ENCODE measurements around the gene MYO18A. TPM values are rescaled to one million over a fixed set of nuclear protein-coding genes. Genes with fewer than 3 reads are reported as not detected.
A peak's percentile ranks its signal among the peaks of the same experiment; 100 is the strongest.
"Not testable (repeated sequence)": the region's sequence is repeated elsewhere in the genome, so short reads cannot be mapped to it uniquely, and the experiment has no call there.

The MYO18A gene, protein sequence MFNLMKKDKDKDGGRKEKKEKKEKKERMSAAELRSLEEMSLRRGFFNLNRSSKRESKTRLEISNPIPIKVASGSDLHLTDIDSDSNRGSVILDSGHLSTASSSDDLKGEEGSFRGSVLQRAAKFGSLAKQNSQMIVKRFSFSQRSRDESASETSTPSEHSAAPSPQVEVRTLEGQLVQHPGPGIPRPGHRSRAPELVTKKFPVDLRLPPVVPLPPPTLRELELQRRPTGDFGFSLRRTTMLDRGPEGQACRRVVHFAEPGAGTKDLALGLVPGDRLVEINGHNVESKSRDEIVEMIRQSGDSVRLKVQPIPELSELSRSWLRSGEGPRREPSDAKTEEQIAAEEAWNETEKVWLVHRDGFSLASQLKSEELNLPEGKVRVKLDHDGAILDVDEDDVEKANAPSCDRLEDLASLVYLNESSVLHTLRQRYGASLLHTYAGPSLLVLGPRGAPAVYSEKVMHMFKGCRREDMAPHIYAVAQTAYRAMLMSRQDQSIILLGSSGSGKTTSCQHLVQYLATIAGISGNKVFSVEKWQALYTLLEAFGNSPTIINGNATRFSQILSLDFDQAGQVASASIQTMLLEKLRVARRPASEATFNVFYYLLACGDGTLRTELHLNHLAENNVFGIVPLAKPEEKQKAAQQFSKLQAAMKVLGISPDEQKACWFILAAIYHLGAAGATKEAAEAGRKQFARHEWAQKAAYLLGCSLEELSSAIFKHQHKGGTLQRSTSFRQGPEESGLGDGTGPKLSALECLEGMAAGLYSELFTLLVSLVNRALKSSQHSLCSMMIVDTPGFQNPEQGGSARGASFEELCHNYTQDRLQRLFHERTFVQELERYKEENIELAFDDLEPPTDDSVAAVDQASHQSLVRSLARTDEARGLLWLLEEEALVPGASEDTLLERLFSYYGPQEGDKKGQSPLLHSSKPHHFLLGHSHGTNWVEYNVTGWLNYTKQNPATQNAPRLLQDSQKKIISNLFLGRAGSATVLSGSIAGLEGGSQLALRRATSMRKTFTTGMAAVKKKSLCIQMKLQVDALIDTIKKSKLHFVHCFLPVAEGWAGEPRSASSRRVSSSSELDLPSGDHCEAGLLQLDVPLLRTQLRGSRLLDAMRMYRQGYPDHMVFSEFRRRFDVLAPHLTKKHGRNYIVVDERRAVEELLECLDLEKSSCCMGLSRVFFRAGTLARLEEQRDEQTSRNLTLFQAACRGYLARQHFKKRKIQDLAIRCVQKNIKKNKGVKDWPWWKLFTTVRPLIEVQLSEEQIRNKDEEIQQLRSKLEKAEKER (N-terminal part only)
- 100 to 1,000 TPM in 11 of 12 donors, not detected in 1; 125 to 328 (median 222) TPM for polyA plus RNA-seq (ENCODE audit: insufficient read length in 12 of 12)
- long read RNA-seq, donor 1, partial matches to known transcripts = 5 of 5 reads
- long read RNA-seq, donor 1, other reads (novel, unspliced or antisense) = 0 of 5 reads
- long read RNA-seq, donor 2, partial matches to known transcripts = 8 of 8 reads
- long read RNA-seq, donor 2, other reads (novel, unspliced or antisense) = 0 of 8 reads
- long read RNA-seq, donor 3, partial matches to known transcripts = 5 of 5 reads
- long read RNA-seq, donor 3, other reads (novel, unspliced or antisense) = 0 of 5 reads
- long read RNA-seq, donor 4, partial matches to known transcripts = 9 of 9 reads
- long read RNA-seq, donor 4, other reads (novel, unspliced or antisense) = 0 of 9 reads
- long read RNA-seq, donor 5, partial matches to known transcripts = 10 of 10 reads
- long read RNA-seq, donor 5, other reads (novel, unspliced or antisense) = 0 of 10 reads
- long read RNA-seq, donor 6, partial matches to known transcripts = 8 of 8 reads
- long read RNA-seq, donor 6, other reads (novel, unspliced or antisense) = 0 of 8 reads
- long read RNA-seq, donor 7 = 0 reads
- long read RNA-seq, donor 8, partial matches to known transcripts = 11 of 12 reads
- long read RNA-seq, donor 8, other reads (novel, unspliced or antisense) = 0 of 12 reads
- long read RNA-seq, donor 9 = 0 reads
- long read RNA-seq, donor 10, partial matches to known transcripts = 14 of 14 reads
- long read RNA-seq, donor 10, other reads (novel, unspliced or antisense) = 0 of 14 reads
- long read RNA-seq, donor 11, partial matches to known transcripts = 15 of 15 reads
- long read RNA-seq, donor 11, other reads (novel, unspliced or antisense) = 0 of 15 reads

DNA sequence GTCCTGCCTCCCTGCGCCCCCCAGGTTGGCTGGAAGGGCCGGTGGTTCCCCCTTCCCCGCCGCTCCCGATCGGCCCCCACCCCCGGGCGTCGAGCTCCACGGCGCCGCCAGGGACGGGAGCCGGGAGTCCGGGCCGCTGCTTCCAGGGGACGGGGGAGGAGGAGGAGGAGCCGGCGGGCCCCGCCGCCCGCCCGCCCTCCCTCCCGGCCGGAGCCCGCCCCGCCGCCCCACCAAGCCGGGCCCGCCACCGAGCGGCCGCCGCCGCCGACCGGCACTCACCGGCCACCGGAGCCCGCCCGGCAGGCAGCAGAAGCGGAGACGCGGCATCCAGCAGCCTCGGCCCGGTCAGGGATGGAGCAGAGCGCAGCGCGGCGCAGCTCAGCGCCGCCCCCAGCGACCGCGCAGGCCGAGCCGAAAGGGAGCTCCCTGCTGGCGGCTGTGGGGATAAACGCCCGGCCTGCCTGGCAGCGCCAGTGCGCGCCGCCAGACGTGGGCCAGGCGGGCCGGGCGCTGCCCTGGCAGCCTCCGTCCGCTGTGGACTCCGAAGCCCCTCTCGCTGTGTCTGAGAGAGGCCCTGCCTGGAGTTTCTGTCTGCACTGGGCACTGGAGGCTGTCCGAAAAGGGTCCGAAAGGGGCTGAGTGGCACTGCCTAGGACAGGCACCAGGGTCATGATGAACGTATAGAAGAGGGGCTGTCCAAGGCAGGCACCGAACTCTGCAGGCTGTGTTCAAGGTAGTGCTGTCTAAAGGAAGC, at the start of gene MYO18A:
Gene MYO18A (minus strand): TSS at position 365 of the 754 bp plus-strand sequence. CDS start 13,458 bp downstream, outside the sequence.
- peak; percentile 76 for DNase-seq

DNA sequence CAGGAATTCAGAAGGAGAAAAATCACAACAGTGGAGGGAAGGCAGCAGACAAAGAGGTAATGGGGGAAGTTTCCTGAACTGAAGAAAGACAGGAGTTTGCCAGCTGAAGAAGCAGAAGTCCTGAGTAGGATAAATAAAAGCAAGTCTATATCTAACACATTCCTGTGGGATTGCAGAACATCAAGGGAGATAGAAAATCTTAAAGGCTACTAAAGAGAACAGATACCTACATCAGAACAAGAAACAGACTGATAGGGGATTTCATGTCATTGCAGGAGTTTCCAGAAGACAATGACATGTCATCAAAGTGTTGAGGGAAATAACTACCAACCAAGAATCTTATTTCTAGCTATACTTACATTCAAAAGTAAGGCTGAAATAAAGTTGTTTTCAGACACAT, 45.2 kb upstream of the MYO18A start:
- DNase-seq = no peak

DNA sequence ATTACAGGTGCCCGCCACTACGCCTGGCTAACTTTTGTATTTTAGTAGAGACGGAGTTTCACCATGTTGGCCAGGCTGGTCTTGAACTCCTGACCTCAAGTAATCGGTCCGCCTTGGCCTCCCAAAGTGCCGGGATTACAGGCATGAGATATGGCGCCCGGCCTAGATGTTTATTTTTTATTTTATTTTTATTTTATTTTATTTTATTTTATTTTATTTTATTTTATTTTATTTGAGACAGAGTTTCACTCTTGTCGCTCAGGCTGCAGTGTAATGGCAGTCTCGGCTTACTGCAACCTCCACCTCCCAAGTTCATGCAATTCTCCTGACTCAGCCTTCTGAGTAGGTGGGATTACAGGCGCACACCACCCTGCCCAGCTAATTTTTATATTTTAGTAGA, 41.1 kb upstream of the MYO18A start:
- DNase-seq = not testable (repeated sequence)

DNA sequence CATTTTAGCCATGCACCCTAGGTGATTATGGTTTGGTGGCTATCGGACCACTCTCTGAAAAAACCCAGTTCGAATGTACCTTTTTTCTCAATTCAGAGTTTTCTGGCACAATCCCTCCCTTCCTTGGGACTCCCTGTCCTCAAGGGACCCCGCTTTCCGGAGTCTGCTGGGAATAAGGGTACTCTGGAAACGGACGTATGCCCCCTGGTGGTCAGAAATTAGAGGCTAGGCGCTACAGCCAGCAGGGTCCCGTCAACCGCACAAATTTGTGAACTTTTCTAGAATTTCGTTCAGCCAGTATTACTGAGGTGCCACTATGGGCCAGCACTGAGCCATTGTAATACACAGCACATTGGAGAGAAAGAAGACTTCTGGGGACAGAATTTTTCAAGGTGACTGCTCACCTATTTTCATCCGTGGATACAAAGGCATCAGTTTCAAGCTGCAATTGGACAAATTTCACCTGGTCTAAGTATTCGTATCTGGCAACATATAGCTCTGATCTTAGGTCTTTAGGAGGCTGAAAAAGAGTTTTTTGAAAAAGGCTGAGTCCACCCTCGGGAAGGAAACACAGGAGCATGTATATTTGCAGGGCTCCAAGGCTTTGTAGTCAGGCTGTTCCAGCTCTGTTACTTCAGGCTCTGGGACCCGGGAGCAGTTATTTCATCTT, 39.3 kb upstream of the MYO18A start:
- DNase-seq = peak; percentile 78

DNA sequence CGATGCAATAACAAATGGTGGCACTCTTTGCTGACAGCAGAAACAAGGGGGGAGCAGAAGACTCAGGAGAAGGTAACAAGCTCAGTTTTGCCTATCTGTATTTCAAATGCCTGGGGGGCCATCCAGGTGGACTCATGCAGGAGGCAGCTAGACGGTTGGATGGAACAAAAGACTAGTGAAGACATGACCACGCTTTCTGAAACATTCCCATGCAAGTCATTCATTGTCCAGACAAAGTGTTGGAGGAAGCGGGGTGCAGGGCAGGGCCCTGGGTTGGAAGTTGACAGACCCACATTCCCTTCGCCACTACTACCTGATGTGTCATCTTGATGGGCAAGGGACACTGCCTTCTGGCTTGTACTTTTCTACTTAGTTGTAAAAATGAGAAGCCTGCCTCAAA, 36.7 kb upstream of the MYO18A start:
- no peak for DNase-seq

DNA sequence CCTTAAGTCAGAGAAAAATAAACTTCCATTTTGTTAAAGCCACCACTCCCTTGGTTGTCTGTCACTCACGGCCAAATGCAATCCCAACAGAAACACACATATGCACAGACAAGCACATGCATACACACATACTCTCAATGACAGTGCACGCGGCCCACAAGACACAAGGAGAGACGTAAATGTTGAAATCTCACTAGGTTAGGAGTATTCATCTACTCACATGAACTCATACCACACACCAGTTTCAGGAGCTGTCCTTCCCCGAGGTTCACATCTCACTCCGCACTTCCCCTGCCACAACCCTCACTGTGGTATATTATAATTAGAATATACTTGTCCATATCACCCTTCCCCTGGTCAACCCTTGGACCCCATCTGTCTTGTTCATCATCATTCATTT, 36.0 kb upstream of the MYO18A start:
- no peak for DNase-seq

DNA sequence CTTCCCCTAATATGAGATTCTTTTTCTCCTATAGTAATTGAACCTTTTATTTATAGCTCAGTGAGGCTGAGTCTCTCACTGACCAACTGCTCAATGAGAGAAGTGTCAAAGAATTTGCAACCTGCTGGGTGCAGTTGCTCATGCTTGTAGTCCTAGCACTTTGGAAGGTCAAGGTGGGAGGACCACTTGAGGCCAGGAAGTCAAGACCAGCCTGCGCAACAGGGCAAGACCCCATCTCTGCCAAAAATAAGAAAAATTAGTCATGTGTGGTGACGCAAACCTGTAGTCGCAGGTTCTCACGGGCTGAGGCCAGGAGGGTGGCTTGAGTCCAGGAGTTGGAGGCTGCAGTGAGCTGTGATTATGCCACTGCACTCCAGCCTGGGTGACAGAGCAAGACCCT, 35.5 kb upstream of the MYO18A start:
- DNase-seq = no peak

DNA sequence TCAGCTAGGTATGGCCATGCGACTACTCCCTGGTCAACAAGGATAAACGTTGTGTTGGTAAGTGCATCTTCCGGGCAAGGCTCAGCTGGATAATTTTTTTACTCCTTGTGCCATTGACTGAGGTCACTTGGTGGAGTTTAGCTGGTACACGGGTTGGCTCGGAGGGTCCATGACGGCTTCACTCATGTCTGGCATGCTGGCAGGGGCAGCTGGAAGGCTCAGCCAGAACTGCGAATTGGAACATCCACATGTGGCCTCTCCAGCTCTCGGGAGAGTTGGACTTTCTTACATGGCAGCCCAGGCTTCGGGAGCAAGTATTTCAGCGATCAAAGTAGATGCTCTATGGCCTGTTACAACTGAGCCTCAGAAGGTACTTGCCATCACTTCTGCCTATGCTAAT, 35.0 kb upstream of the MYO18A start:
- no peak for DNase-seq

DNA sequence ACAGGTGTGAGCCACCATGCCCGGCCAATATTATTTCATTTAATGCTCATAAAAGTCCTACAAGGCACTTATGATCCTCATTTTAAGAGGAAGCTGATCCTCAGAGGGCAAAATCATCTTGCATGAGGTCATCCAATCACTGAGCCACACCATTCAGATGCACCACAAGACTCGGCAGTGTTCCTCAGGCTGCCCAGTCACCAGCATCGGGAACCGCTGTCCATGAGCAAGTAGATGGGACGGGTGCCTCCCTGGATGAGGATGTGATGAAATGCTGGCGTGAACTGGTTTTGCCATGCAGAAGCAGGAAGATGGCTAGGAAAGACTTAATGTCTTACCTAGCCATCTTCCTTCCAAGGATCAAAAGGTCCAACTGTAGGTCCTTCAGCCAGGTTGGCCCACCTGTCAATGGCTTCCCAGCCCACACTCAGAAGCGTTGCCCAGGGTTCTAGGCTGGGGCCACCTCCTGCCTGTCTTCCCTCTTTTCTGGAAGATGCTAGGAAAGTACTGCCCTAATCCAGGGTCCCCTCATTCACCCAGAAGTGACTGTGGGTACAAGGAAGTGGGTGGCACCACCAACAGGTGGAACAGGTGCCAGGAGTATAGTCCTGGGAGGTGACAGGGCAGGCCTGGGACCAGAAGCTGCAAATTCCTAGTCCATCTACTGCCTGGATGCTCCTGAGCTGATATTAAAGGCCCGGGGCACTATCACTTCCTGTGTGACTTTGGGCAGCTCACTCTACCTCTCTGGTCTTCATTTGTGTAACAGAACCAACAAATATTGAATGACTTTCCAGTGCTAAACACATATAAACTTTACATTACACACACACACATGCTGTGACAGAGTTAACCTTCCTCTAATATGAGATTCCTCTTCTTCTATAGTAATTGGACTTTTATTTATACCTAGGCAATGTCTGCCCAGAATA, 34.3 kb upstream of the MYO18A start:
- DNase-seq = no peak

DNA sequence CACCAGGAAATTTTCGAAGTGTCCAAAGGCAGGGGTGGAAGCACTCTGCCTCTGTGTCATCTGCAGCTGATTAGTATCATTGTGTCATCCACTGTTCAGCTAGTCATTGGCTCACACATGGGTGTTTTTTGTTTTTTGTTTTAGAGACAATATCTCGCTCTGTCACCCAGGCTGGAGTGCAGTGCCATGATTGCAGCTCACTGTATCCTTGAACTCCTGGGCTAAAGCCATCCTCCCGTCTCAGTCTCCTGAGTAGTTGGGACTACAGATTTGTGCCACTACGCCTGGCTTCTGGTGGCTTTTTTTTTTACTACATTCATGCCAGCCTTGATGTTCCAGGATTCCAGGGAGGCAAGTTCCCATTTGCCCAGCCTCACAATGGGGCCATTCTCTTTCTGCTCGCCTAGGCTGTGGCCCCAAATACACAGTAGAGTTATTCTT, 32.5 kb upstream of the MYO18A start:
- DNase-seq = no peak

DNA sequence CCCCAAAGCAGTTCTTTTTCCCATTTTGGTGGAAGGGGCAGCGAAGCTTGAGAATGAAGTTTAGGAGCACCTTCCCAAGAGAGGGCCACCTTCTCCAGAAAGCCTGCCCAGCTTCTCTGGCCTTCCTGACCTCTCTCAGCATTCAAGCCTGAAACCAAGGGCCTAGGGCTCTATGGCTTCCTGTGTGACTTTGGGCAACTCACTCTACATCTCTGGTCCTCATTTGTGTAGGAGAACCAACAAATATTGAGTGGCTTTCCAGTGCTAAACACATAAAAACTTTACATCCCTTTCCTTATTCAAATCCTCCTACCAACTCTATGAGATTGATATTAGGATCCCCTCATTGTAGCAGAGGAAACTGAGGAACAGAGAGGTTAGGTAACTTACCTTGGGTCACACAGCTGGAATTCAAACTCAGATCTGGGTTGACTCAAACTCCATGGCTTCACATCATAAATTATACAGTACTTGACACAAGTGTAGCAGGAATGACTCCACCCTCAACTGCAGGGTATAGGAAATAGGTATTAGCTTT, 32.0 kb upstream of the MYO18A start:
- DNase-seq = no peak

DNA sequence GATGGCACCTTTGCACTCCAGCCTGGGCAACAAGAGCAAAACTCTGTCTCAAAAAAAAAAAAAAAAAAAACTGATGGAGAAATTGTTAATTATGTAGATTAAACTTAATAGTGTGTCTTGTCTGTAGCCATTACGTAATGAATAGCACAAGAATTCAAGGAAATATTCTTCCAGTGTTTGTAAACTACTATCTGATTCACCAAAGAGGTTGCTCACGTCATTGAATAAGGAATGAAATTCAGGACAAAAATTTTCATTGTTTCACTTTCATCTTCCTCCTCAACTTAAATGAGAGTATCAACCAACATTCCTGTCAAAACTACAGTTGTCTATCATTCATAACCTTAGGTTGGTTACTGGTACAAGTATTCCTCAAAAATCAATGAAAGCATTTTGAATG, 30.7 kb upstream of the MYO18A start:
- DNase-seq = no peak

DNA sequence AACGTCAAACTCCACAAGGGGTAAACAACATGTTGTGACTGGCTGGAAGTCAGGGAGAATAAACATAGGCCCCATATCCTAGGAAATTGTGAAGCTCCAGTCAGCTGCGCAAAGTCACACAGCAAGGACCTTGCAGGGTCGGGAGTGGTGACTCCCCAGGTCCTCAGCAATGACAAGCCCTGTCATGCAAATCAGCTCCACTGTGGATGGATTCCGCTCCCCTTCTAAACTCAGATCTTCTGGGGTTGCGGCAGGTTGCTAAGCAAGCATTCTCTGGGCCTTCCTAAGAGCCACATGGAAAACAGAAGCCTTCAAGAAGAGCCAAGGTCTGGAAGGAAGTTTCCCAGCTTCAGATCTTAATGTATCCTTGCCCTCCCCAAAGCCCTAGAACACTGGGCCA, 28.9 kb upstream of the MYO18A start:
- no peak for DNase-seq

DNA sequence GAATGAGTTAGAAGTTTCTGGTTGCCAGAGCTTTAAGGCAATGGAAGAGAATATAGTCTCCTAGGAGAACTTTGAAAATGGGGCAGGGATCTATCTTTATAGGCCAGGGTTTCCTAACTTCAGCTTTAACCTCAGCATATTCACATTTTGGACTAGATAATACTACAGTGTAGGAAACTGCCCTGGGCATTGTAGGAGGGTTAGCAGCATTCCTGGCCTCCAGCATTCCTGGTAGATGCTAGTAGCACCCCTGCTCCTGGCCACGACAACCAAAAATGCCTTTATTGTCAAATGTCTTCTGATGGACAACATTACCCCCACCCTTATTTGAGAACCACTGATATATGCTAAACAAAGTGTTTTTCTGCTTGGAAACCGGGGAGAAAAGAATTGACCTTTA, 27.8 kb upstream of the MYO18A start:
- no peak for DNase-seq

DNA sequence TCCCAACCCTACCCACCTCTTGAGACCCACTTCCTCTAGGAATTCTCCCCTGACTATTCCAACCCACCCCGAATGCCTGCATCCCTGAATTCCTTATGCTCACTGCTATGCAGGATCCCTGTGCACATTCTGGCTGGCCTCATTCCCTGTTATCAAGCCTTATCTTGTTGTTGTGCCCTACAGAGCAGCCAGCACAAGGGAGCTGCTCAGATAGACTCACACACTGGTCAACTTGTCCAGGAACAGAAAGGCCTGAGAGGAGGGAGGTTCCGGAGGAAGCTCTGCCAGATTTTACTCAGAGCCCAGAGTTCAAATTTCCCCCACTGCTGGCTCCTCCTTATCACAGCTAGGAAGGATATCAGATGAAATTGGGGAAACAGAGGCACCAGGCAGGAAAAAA, 24.8 kb upstream of the MYO18A start:
- DNase-seq = no peak

DNA sequence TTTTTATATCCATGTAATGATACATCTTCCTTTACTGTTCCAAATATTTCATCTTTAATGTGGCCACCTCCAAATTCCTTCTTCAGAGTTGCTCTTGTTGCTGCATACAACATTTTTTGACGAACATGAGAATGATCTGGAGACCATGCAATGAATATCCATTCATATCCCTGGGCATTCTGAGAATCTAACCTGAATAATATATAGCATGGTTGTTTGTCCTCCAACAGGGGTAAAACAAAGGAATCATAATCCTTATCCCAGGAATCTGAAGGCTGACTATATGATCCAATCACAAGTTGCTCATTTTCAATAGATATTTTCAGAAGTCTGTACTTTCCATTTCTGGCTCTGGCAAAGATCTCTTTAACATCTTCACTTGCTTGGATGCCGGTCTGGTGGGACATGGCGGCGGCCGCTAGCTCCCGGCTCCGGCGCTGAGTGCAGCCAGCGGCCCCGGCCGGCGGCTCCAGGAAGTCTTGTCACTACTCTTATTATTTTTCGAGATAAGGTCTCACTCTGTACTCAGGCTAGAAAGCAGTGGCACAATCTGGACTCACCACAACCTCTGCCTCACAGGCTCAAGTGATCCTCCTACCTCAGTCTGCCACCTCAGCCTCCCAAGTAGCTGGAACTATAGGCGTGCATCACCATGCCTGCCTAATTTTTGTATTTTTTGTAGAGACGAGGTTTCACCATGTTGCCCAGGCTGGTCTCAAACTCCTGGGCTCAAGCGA, 24.0 kb upstream of the MYO18A start:
- not testable (repeated sequence) for DNase-seq
